SHP77 (cell line): ENCODE results near the gene PCGF6.
"Not testable (repeated sequence)": the region's sequence is repeated elsewhere in the genome, so short reads cannot be mapped to it uniquely, and the experiment has no call there.

Experiments
- DNase-seq, 2 experiments: peaks; one replicate each; lab custom pipeline; 2025; lab: John Stamatoyannopoulos, UW

PCGF6 gene, protein sequence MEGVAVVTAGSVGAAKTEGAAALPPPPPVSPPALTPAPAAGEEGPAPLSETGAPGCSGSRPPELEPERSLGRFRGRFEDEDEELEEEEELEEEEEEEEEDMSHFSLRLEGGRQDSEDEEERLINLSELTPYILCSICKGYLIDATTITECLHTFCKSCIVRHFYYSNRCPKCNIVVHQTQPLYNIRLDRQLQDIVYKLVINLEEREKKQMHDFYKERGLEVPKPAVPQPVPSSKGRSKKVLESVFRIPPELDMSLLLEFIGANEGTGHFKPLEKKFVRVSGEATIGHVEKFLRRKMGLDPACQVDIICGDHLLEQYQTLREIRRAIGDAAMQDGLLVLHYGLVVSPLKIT

DNA sequence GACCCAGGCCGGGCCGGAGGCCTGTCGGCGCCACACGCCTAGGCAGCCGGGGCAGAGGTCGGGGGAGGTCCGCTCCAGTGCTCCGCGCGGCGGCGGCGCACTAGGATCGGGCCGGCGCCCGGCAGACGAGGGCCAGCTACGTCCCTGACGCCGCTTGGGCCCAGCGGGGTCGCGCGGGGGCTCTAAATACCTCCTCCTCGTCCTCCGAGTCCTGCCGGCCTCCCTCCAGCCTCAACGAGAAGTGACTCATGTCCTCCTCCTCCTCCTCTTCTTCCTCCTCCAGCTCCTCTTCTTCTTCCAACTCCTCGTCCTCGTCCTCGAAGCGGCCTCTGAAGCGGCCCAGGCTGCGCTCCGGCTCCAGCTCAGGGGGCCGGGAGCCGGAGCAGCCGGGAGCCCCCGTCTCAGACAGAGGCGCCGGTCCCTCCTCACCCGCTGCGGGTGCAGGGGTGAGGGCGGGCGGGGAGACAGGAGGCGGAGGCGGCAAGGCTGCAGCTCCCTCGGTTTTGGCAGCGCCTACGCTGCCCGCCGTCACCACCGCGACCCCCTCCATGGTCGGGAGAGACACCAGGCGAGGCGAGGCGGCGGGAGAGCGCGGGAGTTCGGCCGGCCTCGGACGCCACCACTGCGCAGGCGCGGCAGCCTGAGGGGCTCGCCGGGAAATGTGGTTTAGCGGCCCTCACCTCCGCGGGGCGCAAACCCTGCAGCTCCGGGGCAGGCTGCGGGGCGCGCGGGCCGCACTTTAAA is at the start of gene PCGF6:
PCGF6 (minus strand) TSS at position 624 of the 744 bp plus-strand sequence; CDS start at position 550, 74 bp downstream.
- peak; percentile 59 to 88 for DNase-seq

DNA sequence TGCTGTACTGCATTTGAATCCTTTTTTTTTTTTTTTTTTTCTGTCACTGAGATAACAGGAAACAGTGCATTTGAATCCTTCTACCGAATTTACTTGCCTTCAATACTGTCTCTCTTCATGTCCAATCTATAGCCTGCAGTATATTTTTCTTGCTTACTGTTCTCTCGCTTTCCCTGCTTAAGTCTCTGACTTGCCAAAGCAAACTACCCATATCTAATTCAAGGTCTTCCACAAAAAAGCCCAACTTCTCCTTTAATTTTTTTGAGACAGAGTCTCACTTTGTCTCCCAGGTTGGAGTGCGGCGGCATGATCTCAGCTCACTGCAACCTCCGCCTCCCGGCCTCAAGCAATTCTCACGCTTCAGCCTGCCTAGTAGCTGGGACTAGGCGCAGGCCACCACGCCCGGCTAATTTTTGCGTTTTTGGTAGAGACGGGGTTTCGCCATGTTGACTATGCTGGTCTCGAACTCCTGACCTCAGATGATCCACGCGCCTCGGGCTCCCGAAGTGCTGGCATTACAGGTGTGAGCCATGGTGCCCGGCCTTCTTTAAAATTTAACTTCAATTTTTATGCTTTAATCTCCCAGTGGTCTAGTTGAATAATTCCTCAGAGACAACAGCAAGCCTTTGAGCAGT is 46.4 kb upstream of the PCGF6 start:
- DNase-seq = no peak

DNA sequence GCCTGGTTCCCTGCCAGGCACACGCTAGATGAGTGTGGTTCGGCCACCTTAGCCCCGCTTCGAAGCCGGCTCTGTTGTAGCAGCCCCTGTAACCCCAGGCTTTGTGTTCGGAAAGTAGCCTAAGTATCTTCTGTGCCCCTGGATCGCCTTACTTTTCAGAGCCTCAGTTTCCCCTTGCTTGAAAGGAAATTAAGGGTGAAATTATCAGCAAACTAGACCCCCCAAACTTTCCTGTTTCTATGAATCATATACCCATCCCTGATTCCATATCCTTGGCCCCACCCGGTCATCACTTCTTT is 45.8 kb upstream of the PCGF6 start:
- no peak for DNase-seq

DNA sequence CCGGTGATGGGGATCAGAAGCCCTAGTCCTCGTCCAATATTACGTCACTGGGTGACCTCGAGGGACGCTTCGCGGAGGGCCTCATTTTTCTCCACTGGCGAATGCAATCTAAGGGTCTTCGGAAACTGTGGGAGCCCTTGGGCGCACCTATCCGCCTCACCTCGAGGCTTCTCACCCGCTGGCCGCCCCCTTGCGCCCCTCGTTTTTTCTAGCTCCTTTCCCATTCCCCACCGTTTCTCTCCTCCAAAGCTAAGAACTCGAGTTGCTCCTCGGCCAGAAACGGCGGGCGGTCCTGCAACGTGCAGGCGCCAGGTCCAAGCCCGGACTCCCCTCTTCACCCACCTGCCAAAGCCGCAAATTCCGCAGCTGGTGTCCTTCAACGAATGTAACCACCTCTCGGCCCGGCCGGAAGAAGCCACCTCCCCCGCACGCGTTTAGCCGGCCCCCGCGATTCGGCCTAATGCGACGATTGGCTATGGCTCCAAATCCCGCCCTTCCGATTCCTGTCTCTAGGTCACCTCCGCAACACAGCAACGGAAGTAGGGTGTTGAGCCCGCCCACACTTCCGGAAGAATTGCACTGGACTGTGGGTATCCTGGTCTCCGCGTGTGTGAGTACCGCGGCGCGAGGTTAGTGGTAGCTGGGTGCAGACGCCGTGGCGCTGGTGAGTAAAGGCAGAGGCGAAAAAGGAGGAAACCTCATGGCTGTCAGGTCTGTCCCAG is 45.3 kb upstream of the PCGF6 start, which contains the start of the genes ATP5MK and PDCD11:
ATP5MK (minus strand) TSS at position 409 of the 722 bp plus-strand sequence. CDS start 4,018 bp downstream, outside the sequence.
PDCD11 (plus strand) TSS at position 560 of the 722 bp plus-strand sequence. CDS start 1,801 bp downstream, outside the sequence.
- DNase-seq = peak; percentile 98

DNA sequence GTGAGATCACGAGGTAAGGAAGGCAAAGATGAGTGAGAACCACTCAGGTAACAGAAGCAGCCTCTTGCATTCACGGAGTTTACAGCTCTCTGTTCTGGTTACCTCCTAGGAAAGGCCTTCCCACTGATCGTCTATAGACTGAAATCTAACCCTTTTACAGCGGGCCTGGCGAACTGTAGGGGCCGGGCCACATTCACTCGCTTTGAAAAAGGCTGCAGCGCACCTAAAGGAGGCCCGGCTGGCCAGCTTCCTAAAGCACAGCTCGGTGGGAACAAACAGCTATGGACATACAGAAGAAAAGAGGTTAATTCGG is 44.8 kb upstream of the PCGF6 start:
- no peak for DNase-seq

DNA sequence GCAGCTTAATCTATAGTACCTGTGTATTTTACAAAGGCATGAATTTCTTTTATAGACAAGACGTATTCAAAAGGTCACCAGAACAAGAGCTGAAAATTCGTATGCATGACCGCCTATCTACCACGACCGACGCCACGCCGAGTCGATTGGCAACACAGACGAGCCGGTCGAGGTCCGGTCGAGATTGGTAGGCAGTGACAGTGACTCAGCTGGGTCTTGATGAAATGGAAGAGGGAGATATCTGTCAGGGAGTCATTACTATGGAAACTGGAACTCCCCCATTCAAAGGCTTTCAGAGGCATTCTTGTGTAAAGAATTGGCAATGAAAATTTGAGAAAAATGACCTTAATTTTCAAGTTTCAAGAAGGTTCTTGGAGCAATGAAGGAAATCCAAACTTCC is 43.2 kb upstream of the PCGF6 start:
- no peak for DNase-seq

DNA sequence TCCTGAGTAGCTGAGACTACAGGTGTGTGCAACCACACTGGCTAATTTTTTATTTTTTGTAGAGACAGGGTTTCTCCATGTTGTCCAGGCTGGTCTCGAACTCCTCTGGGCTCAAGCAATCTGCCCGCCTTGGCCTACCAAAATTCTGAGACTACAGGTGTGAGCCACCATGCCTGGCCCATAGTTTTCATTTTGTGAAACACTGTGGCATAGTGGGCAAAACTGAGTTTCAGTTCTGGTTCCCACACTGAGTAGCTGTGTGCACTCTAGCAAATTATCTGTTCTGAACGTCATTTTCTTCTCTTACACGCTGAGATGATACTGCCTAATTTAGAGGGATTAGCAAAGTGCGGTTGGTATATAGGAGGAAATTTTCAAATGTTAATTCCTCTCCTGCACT is 31.8 kb upstream of the PCGF6 start:
- DNase-seq = no peak

DNA sequence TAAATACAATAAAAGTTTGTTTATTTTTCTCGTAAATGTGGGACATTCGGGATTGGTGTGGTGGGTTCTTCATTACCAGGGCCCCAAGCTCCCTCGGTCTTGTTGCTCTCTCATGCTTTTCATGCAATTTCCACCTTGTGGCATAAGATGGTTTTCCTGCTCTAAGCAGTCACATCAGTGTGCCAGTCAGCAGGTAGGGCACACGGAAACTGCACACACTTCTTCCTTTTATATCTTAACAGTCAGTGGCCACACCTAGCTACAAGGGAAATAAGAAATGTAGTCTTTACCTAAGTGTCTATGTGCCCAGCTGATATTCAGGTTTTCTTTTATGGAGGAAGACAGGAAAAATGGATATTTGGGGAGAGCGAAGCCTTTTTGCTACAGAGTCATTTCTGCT is 23.3 kb upstream of the PCGF6 start:
- DNase-seq = no peak

DNA sequence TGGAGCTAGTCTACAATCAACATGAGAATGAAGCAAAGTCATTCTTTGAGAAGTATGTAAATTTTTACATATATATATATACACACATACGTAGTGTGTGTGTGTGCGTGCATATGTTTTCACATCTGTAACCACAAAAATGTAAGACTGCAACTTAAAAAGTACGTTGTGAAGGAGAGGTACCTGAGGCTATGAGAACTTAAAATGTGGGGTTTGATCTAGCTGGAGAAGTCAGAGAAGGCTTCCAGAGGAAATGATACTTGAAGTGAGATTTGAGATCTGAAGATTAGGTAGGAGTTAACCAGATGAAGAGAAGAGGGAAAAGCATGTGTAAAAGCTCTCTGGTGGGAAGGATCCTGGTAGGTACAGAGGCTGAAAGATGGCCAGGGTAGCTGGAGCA is 22.6 kb upstream of the PCGF6 start:
- no peak for DNase-seq

DNA sequence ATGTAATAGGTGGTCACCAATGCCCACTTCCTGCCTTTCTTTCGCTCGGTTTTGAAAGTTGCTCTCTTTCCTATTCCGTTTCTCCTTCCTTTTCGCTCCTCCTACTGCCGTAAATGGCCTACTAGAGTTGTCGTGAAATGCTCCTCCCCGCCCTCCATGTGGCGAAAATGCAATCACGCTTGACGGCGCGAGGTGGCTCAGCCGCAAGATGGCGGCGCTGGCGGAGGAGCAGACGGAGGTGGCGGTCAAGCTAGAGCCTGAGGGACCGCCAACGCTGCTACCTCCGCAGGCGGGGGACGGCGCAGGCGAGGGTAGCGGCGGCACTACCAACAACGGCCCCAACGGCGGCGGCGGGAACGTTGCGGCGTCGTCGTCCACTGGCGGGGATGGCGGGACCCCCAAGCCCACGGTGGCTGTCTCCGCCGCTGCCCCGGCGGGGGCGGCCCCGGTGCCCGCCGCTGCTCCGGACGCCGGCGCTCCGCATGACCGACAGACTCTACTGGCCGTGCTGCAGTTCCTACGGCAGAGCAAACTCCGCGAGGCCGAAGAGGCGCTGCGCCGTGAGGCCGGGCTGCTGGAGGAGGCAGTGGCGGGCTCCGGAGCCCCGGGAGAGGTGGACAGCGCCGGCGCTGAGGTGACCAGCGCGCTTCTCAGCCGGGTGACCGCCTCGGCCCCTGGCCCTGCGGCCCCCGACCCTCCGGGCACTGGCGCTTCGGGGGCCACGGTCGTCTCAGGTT is 17.0 kb upstream of the PCGF6 start, which contains the start of gene TAF5:
TAF5 (plus strand) TSS at position 195 of the 737 bp plus-strand sequence; CDS start at position 209, 14 bp downstream.
- peak; percentile 87 to 93 for DNase-seq

DNA sequence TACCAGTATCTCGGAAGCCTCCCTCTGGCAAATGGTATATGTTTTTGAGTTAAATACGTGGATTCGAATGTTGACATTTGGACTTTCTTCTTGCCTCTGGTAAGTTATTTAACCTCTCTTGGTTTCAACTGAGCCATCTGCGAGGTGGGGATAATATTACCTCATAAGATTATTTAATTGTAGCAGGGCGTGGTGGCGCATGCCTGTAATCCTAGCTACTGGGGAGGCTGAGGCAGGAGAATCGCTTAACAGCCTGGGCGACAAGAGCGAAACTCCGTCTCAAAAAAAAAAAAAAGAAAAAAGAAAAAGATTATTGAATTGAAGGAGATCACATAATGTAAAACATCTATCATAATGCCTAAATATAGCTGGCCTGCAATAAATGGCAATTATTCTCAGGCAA is 16.4 kb upstream of the PCGF6 start:
- DNase-seq = no peak

DNA sequence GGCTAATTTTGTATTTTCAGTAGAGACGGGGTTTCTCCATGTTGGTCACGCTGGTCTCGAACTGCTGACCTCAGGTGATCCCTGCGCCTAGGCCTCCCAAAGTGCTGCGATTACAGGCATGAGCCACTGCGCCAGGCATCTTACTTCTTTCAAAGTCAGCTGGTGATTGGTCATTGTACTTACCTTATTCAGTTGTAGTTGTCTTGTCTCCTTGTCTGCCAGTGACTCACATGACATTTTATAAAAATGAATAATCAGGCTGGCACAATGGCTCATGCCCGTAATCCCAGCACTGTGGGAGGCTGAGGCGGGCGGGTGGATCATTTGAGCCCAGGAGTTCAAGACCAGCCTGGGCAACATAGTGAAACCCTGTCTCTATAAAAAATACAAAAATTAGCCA is 9.9 kb upstream of the PCGF6 start:
- DNase-seq = not testable (repeated sequence)

DNA sequence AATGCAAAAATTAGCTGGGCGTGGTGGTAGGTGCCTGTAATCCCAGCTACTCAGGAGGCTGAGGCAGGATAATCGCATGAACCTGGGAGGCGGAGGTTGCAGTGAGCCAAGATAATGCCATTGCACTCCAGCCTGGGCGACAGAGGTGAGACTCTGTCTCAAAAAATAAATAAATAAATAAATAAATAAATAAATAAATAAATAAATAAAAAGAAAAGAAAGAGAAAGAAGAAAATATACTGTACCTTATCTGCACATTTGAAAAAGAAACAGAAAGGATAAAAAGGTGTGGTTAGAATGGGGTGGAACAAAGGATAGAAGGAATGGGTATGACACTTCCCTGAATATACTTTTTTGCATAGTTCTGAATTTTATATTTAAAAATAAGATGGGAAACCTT is 8.6 kb upstream of the PCGF6 start:
- not testable (repeated sequence) for DNase-seq

DNA sequence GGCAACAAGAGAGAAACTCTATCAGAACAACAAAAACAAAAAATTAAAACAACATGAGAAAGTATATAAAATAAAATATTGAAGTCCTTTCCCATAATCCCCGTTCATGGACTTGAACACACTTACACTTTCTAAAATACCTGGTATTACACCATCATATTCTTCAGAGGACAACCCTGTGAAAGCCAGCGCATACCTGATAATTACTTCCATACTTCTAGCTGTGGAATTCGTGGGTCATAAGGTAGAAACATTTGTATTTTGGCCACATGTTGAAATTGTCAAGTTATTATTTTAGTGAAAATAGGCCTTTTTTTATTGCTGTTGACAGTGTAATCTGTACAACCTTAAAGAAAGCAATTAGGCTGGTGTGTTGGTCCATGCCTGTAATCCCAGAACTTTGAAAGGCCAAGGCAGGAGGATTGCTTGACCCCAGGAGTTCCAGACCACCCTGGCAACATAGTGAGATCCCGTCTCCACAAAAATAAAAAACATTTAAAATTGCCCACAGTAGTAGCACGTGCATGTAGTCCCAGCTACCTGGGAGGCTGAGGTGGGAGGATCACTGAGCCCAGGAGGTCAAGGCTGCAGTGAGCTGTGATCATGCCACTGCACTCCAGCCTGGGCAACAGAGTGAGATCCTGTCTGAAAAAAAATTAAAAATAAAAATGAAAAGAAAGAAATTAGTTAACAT is 5.1 kb upstream of the PCGF6 start:
- no peak for DNase-seq

DNA sequence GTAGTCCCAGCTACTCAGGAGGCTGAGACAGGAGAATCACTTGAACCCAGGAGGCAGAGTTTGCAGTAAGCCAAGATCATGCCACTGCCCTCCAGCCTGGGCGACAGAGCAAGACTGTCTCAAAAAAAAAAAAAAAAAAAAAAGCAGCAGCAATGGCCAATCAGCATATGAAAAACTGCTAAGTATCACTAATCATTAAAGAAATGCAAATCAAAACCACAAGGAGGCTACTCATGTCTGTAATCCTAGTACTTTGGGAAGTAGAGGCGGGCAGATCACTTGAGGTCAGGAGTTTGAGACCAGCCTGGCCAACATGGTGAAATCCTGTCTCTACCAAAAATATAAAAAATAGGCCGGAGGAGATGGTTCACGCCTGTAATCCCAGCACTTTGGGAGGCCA is 3.6 kb upstream of the PCGF6 start:
- DNase-seq = not testable (repeated sequence)

DNA sequence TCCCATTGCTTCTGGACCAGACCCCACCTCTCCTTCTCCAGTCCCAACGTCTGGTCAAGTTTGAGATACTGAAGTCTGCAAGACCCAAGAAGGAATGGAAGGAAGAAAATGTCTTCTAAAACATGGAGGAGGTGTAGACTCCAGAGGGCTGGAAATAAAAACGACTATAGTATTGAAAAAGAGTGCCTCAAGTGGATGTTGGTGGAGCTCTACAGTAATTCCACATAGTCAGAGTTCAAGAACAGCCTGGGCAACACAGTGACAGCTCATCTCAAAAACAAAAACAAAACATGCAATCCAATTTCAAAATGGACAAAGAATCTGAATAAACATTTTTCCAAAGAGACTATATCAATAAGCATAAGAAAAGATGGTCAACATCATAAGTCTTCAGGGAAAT is 2.3 kb upstream of the PCGF6 start:
- DNase-seq = no peak

DNA sequence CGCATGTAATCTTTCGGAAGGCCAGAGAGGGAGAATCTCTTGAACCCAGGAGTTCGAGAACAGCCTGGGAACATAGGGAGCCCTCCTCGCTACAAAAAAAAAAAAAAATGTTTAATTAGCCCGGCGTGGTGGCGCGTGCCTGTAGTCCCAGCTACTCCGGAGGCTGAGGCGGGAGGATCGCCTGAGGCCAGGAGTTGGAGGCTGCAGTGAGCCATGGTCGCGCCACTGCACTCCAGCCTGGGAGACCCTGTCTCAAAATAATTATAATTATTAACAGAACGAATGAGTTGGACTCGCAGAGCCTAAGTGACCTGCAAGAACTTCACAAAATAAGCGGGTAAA is 794 bp downstream of the PCGF6 start:
- no peak for DNase-seq

DNA sequence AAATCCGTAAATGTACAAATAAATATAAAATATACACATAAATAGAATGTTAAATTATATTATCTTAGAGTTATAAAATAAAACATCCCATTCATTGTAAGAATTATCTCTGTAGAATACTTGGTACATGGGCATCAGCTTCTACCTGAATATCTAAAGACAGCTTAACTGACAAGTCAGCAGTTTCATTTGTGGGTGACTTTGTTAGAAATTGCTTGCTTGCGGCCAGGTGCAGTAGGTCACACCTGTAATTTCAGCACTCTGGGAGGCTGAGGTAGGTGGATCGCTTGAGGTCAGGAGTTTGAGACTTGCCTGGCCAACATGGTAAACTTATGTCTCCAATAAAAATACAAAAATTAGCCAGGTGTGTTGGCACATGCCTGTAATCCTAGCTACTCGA is 14.6 kb downstream of the PCGF6 start:
- no peak for DNase-seq

DNA sequence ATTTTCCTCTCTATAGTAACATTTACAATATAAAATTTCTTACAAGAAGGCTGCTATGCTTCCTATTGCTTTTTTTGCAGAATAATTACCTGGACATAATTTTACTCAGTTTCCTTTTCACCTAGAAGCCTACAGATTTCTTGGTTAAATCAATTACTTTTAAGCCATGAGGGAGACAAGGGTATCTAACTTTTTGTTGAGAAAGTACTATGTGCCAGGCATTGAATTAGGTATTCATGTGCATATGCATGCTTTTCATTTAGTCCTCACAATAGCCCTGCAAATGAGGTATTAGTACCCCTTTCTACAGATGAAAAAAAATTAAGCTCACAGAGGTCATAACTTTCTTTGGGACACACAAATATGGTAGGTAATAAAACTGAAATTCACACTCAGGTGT is 16.4 kb downstream of the PCGF6 start:
- no peak for DNase-seq

DNA sequence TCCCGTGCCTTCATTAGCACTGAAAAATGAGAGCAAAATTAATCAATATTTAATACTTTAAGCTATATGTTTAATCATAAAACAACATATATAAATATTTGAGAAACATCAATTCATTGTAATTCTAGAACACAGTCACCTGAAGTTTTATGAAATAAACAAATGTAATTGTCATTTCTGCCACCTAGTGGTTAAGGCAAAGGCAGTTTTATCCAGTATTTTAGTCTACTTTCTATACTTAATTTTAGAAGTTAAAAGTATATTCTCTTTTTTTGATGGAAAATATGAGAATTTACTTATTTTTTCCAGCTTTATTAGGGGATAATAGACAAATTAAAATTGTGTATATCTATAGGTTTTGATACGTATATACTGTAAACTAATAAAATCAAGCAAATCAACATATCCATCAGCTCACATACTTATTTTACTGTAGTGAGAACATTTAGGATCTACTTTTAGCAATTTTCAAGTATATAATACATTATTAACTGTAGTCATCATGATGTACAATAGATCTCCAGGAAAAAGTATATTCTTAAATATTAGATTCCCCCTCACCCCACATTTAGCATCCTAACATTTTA is 16.9 kb downstream of the PCGF6 start:
- DNase-seq = peak in 1 of 2 experiments; percentile 3

DNA sequence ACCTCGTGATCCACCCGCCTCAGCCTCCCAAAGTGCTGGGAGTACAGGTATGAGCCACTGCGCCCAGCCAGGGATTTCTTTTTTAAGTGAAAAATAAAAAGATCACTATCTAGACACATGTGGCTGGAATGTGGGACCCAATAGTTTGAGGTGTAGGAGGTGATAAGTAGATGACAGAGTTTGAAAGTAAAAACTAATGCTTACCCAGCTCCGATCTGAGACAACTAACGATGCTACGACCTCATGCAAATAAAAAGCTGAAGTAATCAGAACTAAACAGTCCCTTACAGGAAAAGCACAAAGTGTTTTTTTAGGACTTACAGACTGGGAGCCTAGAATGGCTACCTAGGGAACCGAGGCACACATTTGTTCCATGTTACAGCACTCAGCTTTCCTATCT is 23.0 kb downstream of the PCGF6 start:
- DNase-seq = no peak
